GM18517 (cell line): Measurements from ENCODE around the gene UQCRFS1.
"Not testable (repeated sequence)": the region's sequence is repeated elsewhere in the genome, so short reads cannot be mapped to it uniquely, and the experiment has no call there.

Experiments
- ATAC-seq: cut with Tn5 transposase; IDR thresholded peaks from one replicate; pipeline ENCODE4 v1.9.1; 2021; ENCODE audit warnings: mild to moderate bottlenecking, moderate library complexity; ENCODE audit not compliant: unreplicated experiment

Gene UQCRFS1

DNA sequence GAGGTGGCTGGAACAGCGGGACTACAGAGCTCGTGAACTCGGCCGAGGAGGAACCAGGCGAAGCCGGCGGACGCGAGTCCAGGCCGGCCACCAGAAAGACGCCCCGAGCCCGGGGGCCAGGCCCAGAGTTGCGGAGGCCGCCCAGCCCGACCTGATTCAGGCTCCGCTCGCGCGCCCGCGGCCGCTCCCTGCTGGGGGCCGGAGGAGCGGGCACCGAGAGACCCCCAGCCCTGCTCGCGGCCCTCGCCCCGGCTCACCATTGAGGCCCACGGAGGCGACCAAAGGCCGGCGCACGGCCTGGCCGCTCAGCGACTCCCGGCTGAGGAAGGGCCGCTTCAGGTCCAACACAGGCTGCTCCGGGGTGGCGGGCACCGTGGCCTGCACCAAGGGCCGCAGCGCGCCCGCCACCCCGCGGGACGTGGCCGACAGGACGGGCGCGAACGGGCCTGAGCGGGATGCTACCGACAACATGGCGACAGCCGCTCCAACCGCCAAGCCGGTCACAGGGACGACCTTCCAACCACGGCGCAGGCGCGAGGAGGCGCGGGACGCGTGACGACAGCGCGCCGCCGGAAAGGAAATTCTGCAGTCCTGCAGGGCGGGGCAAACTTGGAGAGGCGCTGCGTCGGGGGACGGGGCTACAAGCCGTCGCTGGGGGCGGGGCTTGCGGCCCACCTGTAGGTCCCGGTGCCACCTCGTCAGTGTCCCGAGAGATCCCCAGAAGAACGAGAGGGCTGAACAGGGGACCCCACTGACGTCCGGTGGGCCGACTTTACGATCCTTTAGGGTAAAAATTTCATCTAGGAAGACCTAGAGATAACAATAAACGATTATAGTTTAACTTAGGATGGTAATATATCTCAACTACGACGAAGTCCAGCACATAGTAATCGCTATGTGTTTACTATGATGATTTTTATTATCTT is at the start of gene UQCRFS1:
TSS of gene UQCRFS1 (minus strand) at position 504 of the 926 bp plus-strand sequence. CDS start at position 471, 33 bp downstream.
- ATAC-seq, result peak; percentile 96

- no peak for ATAC-seq
These were observed 49.1 kb upstream of the UQCRFS1 start for GRCh38 chr19:29262085-29262484.

DNA sequence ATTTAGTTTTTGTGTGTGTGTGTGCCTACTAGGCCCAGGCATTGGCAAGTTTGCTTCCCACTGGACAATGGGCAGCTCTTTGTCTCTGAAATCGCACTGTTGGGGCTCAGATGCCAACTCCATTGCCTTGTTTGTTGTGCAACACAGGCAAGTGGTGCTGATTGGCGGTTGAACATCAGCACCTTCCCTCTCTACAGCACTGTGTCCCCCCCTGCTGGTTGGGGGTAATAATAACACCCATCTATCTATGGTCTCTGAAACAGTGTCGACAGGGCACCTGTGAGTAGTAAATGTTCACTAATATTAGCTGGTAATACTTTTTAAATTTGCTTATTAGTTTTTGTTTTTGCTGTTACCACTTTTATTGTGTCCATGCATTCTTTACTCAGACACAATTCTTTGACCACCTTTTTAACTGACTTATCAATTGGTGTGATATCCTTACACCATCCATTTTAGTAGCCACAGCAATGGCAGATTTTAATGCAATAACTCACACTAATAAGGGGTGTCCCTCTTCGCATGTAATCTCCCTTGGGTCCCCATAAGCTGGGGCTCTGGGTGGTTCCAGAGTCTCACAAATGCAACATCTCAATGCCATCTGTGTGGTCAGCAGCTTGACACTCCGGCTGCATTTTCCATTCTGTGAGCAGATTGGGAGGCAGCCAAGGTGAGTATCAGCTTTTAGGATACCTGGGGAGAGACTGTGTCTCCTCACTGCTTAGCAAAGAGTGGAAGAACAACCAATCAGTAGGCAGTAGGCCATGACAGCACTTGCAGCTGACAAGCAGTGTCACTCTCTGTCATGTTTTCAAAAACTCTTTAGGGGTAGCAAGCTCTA is 47.7 kb upstream of the UQCRFS1 start:
- ATAC-seq, result no peak

- ATAC-seq, result no peak
These were observed 46.9 kb upstream of the UQCRFS1 start for GRCh38 chr19:29259867-29260281.

DNA sequence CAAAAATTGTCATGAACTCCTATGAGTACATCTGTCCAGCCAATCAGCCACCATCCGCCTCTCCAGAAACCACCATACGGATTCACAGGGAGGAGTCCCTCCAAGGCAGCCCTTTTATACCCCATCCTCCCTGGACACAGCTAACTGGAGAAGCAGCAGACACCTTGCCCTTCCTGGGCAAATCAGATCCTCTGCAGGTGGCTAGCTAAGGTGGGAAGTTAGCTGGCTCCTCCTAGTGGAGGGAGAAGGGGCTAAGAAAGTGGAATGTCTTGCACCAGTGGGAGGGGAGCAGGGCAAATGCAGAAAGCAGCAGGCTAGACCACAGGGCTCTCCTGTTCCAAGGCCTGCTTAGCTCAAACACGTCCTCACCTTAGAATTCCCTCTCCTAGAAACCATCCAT is 46.2 kb upstream of the UQCRFS1 start:
- ATAC-seq, result no peak

- no peak for ATAC-seq
These were observed 43.6 kb upstream of the UQCRFS1 start for GRCh38 chr19:29256516-29256915.

DNA sequence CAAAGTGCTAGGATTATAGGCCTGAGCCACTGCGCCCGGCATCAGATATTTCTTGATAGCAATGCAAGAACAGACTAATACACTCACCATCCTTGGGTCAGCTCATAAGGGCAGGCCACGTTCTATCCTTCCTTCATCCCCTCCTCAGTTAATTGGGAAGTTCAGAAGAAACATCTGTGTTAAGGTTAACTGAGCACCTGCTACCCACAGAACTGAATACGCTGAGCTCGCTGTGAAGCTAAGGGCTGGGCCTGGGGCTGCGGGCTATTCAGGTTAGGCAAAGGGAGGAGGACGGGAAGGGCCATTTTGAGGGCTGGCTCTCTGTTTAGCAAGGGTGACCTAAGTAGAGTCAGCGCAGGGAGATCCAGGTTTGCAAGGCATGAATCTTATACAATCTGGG is 43.0 kb upstream of the UQCRFS1 start:
- ATAC-seq, result no peak

DNA sequence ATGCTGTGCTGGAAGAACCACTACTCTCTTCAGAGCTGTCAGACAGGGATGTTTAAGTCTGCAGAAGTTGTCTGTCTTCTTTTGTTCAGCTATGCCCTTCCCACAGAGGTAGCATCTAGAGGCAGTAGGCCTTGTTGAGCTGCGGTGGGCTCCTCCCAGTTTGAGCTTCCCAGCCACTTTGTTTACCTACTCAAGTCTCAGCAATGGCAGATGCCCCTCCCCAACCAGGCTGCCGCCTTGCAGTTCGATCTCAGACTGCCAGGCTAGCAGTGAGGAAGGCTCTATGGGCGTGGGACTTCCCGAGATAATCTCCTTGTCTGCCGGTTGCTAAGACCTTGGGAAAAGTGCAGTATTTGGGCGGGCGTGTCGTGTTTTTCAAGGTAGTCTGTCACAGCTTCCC is 42.1 kb upstream of the UQCRFS1 start:
- ATAC-seq, result no peak

DNA sequence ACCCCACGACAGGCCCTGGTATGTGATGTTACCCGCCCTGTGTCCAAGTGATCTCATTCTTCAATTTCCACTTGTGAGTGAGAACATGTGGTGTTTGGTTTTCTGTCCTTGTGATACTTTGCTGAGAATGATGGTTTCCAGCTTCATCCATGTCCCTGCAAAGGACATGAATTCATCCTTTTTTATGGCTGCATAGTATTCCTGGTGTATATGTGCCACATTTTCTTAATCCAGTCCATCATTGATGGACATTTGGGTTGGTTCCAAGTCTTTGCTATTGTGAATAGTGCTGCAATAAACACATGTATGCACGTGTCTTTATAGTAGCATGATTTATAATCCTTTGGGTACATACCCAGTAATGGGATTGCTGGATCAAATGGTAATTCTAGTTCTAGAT is 36.8 kb upstream of the UQCRFS1 start:
- ATAC-seq, result not testable (repeated sequence)

DNA sequence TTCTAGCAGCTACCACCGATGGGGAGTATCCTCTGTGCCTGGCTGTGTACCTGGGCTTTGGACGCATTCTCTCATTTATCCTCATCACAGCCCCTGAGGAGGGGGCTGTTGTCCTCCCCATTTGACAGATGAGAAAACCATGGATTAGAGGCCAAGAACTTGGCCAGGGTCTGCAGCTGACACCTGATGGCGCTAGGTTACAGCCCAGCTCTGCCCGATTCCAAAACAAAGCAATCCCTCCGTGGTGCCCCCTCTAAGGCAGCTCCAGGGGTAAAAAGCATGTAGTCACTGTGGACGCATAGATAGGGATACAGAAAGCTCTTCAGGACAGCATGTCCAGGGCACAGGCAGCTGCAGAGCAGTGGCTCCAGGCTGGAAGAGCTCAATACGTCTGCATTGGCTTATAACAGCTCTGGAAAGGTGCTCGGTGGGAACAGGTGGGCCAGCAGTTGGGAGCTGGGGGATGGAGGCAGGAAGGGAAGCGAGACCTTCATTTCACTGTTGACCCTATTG is 35.4 kb upstream of the UQCRFS1 start:
- ATAC-seq, result no peak

DNA sequence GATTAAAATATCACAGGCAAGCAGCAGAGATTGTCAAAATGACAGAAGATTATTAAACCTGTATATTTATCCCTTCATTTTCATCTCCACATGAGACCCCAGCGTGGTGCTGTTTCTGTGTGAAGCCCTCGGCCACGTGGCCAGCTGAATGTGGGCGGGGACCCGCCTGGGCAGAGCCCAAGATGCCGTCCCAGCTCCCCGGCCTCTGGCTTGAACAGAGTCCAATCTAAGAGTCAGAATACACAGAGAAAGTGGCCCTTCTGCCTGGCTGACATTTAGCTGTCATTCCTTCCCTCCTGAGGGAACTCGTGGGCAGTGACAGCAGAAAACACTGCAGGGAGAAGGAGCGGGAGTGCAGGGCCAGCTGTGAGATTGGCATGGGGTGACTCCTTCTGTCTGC is 34.9 kb upstream of the UQCRFS1 start:
- no peak for ATAC-seq

GRCh38 chr19:29247471-29247870 is 34.5 kb upstream of the UQCRFS1 start:
- ATAC-seq, result no peak

DNA sequence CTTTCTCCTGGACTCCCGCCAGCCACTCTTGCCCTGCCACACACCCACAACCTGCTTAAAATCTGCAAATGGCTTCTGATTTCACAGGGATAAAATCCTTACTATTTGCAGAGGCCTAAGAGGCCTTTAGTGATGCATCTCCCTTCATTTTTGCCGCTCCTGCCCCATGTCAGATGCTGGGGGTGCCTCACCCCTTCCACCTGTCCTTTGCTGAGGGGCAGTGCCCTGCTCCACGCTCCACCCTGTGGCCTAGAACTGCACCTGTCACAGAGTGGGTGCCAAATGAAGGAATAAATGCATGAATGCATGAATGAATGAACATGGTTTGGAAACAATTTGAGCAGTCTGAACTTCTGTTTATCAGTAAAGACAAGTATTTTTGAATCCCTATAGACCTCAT is 34.1 kb upstream of the UQCRFS1 start:
- no peak for ATAC-seq

- ATAC-seq, result no peak
These were observed 32.3 kb upstream of the UQCRFS1 start for GRCh38 chr19:29245215-29245614.

DNA sequence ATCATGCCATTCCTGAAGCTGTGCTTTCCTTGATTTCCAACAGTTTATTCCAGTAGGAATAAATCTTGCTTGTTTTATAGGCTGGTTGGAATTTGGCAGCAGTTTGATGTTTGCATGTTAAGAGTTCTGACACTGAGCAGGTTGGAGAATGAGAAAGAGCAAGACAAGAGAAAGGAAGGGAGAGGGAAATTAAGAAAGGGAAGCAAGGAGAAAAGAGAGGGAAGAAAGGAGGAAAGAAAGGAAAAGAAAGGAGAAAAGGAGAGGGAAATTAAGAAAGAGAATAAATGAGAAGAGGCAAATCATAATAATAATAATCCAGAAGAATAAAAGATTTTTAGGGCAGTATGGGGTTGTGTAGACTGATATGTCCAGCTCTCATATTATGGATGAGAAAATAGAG is 28.4 kb upstream of the UQCRFS1 start:
- no peak for ATAC-seq

DNA sequence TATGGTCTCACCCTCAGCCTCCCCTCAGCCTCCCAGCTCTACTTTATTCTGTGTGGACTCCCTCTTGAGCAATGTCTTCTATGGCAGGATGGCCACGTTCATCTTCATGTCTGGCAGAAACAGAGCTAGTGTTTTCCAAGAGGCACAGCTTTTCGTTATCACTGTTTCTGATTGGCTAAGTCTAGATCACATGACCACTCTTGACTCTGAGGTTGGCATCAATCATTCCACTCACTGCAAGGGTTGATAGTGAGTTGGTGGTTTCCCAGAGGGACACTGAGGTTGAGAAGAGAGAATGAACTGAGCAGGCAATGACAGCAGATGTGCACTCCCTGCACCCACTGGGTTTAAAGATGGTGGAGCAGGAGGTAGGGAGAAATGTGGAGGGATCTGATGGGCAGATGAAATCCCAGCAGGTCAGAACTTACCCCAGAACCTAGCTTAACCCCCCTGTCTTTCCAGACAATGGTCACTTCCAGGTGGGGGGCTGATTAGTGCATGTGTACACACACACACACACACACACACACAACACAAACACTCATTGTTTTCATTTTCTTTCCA is 26.3 kb upstream of the UQCRFS1 start:
- no peak for ATAC-seq

- ATAC-seq, result no peak
These were observed 20.6 kb upstream of the UQCRFS1 start for GRCh38 chr19:29233591-29233990.

GRCh38 chr19:29232315-29232852 is 19.4 kb upstream of the UQCRFS1 start:
- ATAC-seq, result no peak

GRCh38 chr19:29231306-29231705 is 18.4 kb upstream of the UQCRFS1 start:
- not testable (repeated sequence) for ATAC-seq

- no peak for ATAC-seq
These were observed 4.7 kb upstream of the UQCRFS1 start for GRCh38 chr19:29217616-29218015.

GRCh38 chr19:29216021-29216420 is 3.1 kb upstream of the UQCRFS1 start:
- ATAC-seq, result no peak
